GM23338 (cell line): ENCODE measurements around the gene CDKN2D.

ENCODE experiments used
- CREB1 ChIP-seq: fragments of 250-450 bp; sonication (Bioruptor Pico); IDR thresholded peaks from 2 replicates; pipeline ENCODE4 v1.5.0; 2020; ENCODE audit warnings: low read depth, mild to moderate bottlenecking, moderate library complexity
- CTCF ChIP-seq, 2 experiments: fragments of 200-600 bp in 1 of 2; sonication (generic) in 1 of 2; conservative IDR thresholded peaks; 2 replicates each; pipeline versions ENCODE4 v1.5.1 to v1.6.1; 2016 to 2017; ENCODE audit warnings: antibody characterized with exemption in 2 of 2, low read depth in 2 of 2, mild to moderate bottlenecking in 2 of 2, moderate library complexity in 1 of 2
- EZH2 ChIP-seq: fragments of 200-600 bp; sonication (generic); IDR thresholded peaks from one replicate; pipeline ENCODE4 v1.8.0; 2017; ENCODE audit warnings: antibody characterized with exemption, mild to moderate bottlenecking, low read depth; ENCODE audit not compliant: unreplicated experiment
- EZH2phosphoT487 ChIP-seq: fragments of 200-600 bp; sonication (generic); IDR thresholded peaks from one replicate; pipeline ENCODE4 v1.8.1; 2018; ENCODE audit warnings: antibody characterized with exemption; ENCODE audit not compliant: unreplicated experiment
- JUNB ChIP-seq: IDR thresholded peaks from one replicate; pipeline ENCODE4 v1.6.1; 2016; ENCODE audit warnings: antibody characterized with exemption; ENCODE audit not compliant: unreplicated experiment
- POLR2AphosphoS5 ChIP-seq: IDR thresholded peaks from 2 replicates; pipeline ENCODE4 v1.6.1; 2016; ENCODE audit warnings: antibody characterized with exemption, low read depth
- REST ChIP-seq: IDR thresholded peaks from one replicate; pipeline ENCODE4 v1.6.1; 2018; ENCODE audit warnings: antibody characterized with exemption; ENCODE audit not compliant: unreplicated experiment
- ZNF331 ChIP-seq: fragments of 250-450 bp; sonication (Bioruptor Pico); IDR thresholded peaks from 2 replicates; pipeline ENCODE4 v1.5.0; 2020; ENCODE audit warnings: low read depth, mild to moderate bottlenecking, moderate library complexity

GRCh38 chr19:10568826-10569651, at the start of gene CDKN2D:
- TF ChIP-seq CTCF (conservative IDR thresholded peaks at IDR 0.05; ENCODE audit: low read depth in 2 of 2), result 0 out of 4 replicates have a peak, but pooled peaks of 1 of the 2 experiments have one; percentile 7
- no peak for TF ChIP-seq EZH2
- TF ChIP-seq JUNB, result no peak
- TF ChIP-seq ZNF331 (CRISPR knock-in tag), result no peak
- TF ChIP-seq REST, result no peak
- TF ChIP-seq EZH2phosphoT487, result no peak
- TF ChIP-seq CREB1 (CRISPR knock-in tag), result peak; percentile 72
- TF ChIP-seq POLR2AphosphoS5, result peak; percentile 70
